H1 (cell line): ENCODE data around the gene ARHGEF39. TPM values are rescaled to one million over a fixed set of nuclear protein-coding genes. Genes with fewer than 3 reads are reported as not detected.

Source experiments
- ATF3 ChIP-seq: IDR thresholded peaks from 2 replicates; pipeline ENCODE4 v1.6.1; 2011; ENCODE audit warnings: low read depth, mild to moderate bottlenecking, low read length; ENCODE audit not compliant: insufficient read depth
- BACH1 ChIP-seq: IDR thresholded peaks from 2 replicates; pipeline ENCODE4 v1.6.1; 2012; ENCODE audit warnings: low read length, improper control_type of control experiment
- CBX8 ChIP-seq: fragments of 300-800, 300-1000 bp; sonication (generic); IDR thresholded peaks from 2 replicates; pipeline ENCODE4 v1.7.1; 2016; ENCODE audit warnings: low read depth, low read length, borderline replicate concordance
- CHD1 ChIP-seq: IDR thresholded peaks from 2 replicates; pipeline ENCODE4 v1.6.1; 2012; ENCODE audit warnings: low read depth, low read length, improper control_type of control experiment
- EGR1 ChIP-seq: IDR thresholded peaks from 2 replicates; pipeline ENCODE4 v1.6.1; 2011; ENCODE audit warnings: low read depth, low read length, borderline replicate concordance
- EP300 ChIP-seq, 2 experiments: IDR thresholded peaks; 1 replicate in 1 of 2; 2 replicates in 1 of 2; pipeline ENCODE4 v1.6.1; 2011 to 2012; ENCODE audit warnings: low read depth in 2 of 2, low read length in 2 of 2, mild to moderate bottlenecking in 2 of 2, borderline replicate concordance in 1 of 2, inconsistent platforms in 1 of 2, moderate library complexity in 1 of 2
- FOSL1 ChIP-seq: IDR thresholded peaks from 2 replicates; pipeline ENCODE4 v1.6.1; 2011; ENCODE audit warnings: mild to moderate bottlenecking, low read depth, low read length, moderate library complexity; ENCODE audit not compliant: insufficient read depth
- HDAC2 ChIP-seq, 2 experiments: fragments of 300-600 bp in 1 of 2; sonication (generic) in 1 of 2; IDR thresholded peaks; 2 replicates each; pipeline ENCODE4 v1.6.1; 2011 to 2012; ENCODE audit warnings: low read depth in 2 of 2, low read length in 2 of 2, mild to moderate bottlenecking in 2 of 2, moderate library complexity in 2 of 2, borderline replicate concordance in 1 of 2, inconsistent platforms in 1 of 2
- HDAC6 ChIP-seq: IDR thresholded peaks from one replicate; pipeline ENCODE4 v1.7.1; 2012; ENCODE audit warnings: low read depth, mild to moderate bottlenecking, inconsistent platforms, low read length, moderate library complexity
- JUN ChIP-seq: IDR thresholded peaks from 2 replicates; pipeline ENCODE4 v1.6.1; 2011; ENCODE audit warnings: low read depth, mild to moderate bottlenecking, improper control_type of control experiment, low read length
- JUND ChIP-seq: IDR thresholded peaks from 2 replicates; pipeline ENCODE4 v1.6.1; 2011; ENCODE audit warnings: mild to moderate bottlenecking, improper control_type of control experiment, low read length
- NANOG ChIP-seq: IDR thresholded peaks from 2 replicates; pipeline ENCODE4 v1.6.1; 2011; ENCODE audit warnings: low read length, low read depth, mild to moderate bottlenecking, inconsistent platforms; ENCODE audit not compliant: insufficient read depth, poor library complexity, severe bottlenecking
- NRF1 ChIP-seq: IDR thresholded peaks from 2 replicates; pipeline ENCODE4 v1.6.1; 2011; ENCODE audit warnings: mild to moderate bottlenecking, low read depth, low read length, improper control_type of control experiment
- PHF8 ChIP-seq: fragments of 200-600 bp; sonication (generic); conservative IDR thresholded peaks from 2 replicates; pipeline ENCODE4 v1.7.1; 2012; ENCODE audit warnings: low read depth, mild to moderate bottlenecking, inconsistent platforms, low read length, moderate library complexity
- RAD21 ChIP-seq, 2 experiments: IDR thresholded peaks in 1 of 2; conservative IDR thresholded peaks in 1 of 2; 2 replicates each; pipeline ENCODE4 v1.6.1; 2011; ENCODE audit warnings: low read depth in 2 of 2, low read length in 2 of 2, improper control_type of control experiment in 1 of 2, inconsistent platforms in 1 of 2, mild to moderate bottlenecking in 1 of 2, moderate library complexity in 1 of 2
- RFX5 ChIP-seq: IDR thresholded peaks from 2 replicates; pipeline ENCODE4 v1.6.1; 2011; ENCODE audit warnings: low read depth, low read length, improper control_type of control experiment, borderline replicate concordance
- RXRA ChIP-seq: IDR thresholded peaks from 2 replicates; pipeline ENCODE4 v1.6.1; 2011; ENCODE audit warnings: low read depth, mild to moderate bottlenecking, low read length, moderate library complexity; ENCODE audit not compliant: insufficient read depth
- SIRT6 ChIP-seq: IDR thresholded peaks from one replicate; pipeline ENCODE4 v1.7.1; 2012; ENCODE audit warnings: low read length, inconsistent platforms
- TAF1 ChIP-seq: IDR thresholded peaks from 2 replicates; pipeline ENCODE4 v1.6.1; 2011; ENCODE audit warnings: mild to moderate bottlenecking, low read depth, low read length
- TAF7 ChIP-seq: optimal IDR thresholded peaks from 2 replicates; pipeline ENCODE3; 2011; ENCODE audit warnings: low read depth, mild to moderate bottlenecking, inconsistent platforms, low read length, moderate library complexity, borderline replicate concordance
- TCF12 ChIP-seq: IDR thresholded peaks from 2 replicates; pipeline ENCODE4 v1.6.1; 2011; ENCODE audit warnings: low read depth, mild to moderate bottlenecking, low read length
- polyA plus RNA-seq, 7 experiments: library from polyadenylated mRNA; depleted of rRNA in 3 of 7; stranded (reverse) in 5 of 7; unstranded in 2 of 7; fragments of >200 nt in 5 of 7; fragments of 200-250 nt in 2 of 7; gene quantifications; 1 replicate in 5 of 7; 2 replicates in 1 of 7; 4 replicates in 1 of 7; pipeline versions ENCODE4 v1.2.1 to v1.2.3, GENCODE V29; 2011 to 2013; ENCODE audit warnings: missing spikeins in 2 of 7, mixed read lengths in 2 of 7
- total RNA-seq: library from RNA; stranded (reverse); fragmentation: NEBNext Ultra II Directional; extraction: Animal tissue kit (Norgen Biotek cat#: 25700); gene quantifications from 2 replicates; pipeline ENCODE4 v1.2.1, GENCODE V29; 2021
- TF ChIP-seq, protein P1 (sequence below): IDR thresholded peaks from 2 replicates; pipeline ENCODE4 v1.6.1; 2012; ENCODE audit warnings: inconsistent platforms

ARHGEF39 gene
- total and polyA plus RNA-seq, 2 of the 8 experiments (the other 6 are each of a cell fraction or from before 2014, with no cell fraction given) = 18.6 to 18.7 TPM

DNA sequence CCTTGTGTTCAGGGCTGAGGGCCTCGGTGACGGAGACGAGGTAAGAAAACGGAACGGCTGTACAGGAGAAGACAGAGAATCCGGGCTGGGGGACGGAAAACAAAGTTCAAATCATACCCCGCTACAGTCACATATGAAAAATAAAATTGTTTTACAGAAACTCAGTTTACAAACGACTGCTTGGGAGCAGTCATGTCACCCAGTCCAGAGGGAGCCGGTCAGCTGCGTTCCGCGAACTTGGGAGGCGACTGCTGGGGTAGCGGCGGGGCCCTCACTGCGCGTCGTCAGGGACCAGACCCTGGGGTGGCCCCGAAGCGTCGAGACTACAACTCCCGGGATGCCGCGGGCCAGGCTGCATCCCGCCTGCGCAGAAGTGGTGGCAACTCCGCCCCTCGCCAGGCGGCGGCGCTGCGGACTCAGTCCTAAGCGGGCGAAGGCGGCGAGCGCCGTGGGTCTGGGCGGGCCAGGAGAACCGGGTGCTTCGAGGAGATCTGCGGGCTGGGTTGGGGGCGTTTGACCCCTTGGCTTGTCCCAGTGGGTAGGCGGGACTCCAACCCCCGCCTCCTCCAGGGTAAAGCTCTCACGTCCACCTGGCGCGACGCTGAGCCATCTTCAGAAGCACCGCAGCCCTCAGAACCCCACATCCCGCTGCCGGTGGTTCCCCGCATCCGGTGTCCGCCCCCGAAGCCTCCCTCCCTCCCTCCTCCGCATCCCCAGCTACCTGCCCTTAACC is 18.3 kb downstream of the ARHGEF39 start (continued):
- no peak for TF ChIP-seq HDAC6
- TF ChIP-seq BACH1 = 0 out of 2 replicates have a peak, but pooled peaks have one; percentile 30
- TF ChIP-seq JUN = no peak
- TF ChIP-seq PHF8 = peak; percentile 76
- TF ChIP-seq JUND = no peak
- TF ChIP-seq, protein P1, sequence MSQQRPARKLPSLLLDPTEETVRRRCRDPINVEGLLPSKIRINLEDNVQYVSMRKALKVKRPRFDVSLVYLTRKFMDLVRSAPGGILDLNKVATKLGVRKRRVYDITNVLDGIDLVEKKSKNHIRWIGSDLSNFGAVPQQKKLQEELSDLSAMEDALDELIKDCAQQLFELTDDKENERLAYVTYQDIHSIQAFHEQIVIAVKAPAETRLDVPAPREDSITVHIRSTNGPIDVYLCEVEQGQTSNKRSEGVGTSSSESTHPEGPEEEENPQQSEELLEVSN = no peak
- TF ChIP-seq CHD1 = no peak
- TF ChIP-seq EGR1 = no peak
- 0 out of 2 replicates have a peak, but pooled peaks have one; percentile 51 for TF ChIP-seq ATF3
- TF ChIP-seq HDAC2 (IDR thresholded peaks at IDR 0.05; ENCODE audit: borderline replicate concordance in 1 of 2, low read depth in 2 of 2, low read length in 2 of 2) = peak in 1 of 2 experiments; percentile 64; a peak in 1 of 4 replicates
- TF ChIP-seq CBX8 = no peak
- no peak for TF ChIP-seq FOSL1
- TF ChIP-seq EP300 (IDR thresholded peaks at IDR 0.05; ENCODE audit: borderline replicate concordance in 1 of 2, low read depth in 2 of 2, low read length in 2 of 2) = no peak
- no peak for TF ChIP-seq RFX5
- TF ChIP-seq TAF1 = peak; percentile 68
- no peak for TF ChIP-seq RXRA
- TF ChIP-seq NRF1 = peak; percentile 55
- peak; percentile 77 to 84 for TF ChIP-seq RAD21 (IDR thresholded peaks at IDR 0.05 in 1 of 2, conservative IDR thresholded peaks at IDR 0.05 in 1 of 2; ENCODE audit: low read depth in 2 of 2, low read length in 2 of 2)
- peak; percentile 34 for TF ChIP-seq NANOG
- TF ChIP-seq SIRT6 = no peak
- 0 out of 2 replicates have a peak, but pooled peaks have one; percentile 41 for TF ChIP-seq TCF12
- no peak for TF ChIP-seq TAF7
